ENCODE measurements around the gene LRIG2. TPM values are rescaled to one million over a fixed set of nuclear protein-coding genes. Genes with fewer than 3 reads are reported as not detected.
A peak's percentile ranks its signal among the peaks of the same experiment; 100 is the strongest.

LRIG2 gene
- total and polyA plus RNA-seq, 2 of the 13 experiments (the other 11 are each of a cell fraction or from before 2014, with no cell fraction given), result 8.1 to 12.2 TPM

DNA sequence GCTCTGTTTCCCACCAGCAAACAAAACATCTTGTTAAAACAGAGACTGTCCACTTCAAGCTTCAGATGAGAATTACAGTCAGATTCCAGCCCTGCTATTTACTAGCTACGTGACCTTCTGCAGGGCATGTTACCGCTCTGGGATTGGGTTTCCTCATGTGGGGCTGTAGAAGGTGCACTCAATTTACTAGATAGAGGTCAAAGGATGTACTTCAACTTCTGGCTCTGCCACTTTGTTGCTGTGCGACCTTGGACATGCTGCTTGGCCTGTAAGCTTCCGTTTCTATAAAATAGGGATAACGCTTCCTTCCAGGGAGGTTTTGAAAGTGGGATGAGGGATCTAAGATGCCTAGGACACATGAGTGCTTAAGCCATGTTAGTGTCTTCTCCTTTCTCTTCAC lies 46.0 kb upstream of the LRIG2 start (continued):
- TF ChIP-seq FOXP1 (IDR thresholded peaks at IDR 0.05), result no peak
- TF ChIP-seq FOXP1 (CRISPR knock-in tag; IDR thresholded peaks at IDR 0.05), result peak; percentile 53; the same call in 1 of the 2 replicates
- peak; percentile 89 for TF ChIP-seq PPARG (CRISPR knock-in tag; conservative IDR thresholded peaks at IDR 0.05)
- TF ChIP-seq ZNF564 (CRISPR knock-in tag; IDR thresholded peaks at IDR 0.05), result 0 out of 2 replicates have a peak, but pooled peaks have one; percentile 36
- TF ChIP-seq ELF4 (CRISPR knock-in tag; IDR thresholded peaks at IDR 0.05; ENCODE audit: borderline replicate concordance), result 0 out of 2 replicates have a peak, but pooled peaks have one; percentile 36
- no peak for TF ChIP-seq CREBL2 (CRISPR knock-in tag; IDR thresholded peaks at IDR 0.05; ENCODE audit: borderline replicate concordance)
- no peak for TF ChIP-seq IRF1 (CRISPR knock-in tag; IDR thresholded peaks at IDR 0.05; ENCODE audit: low read depth)
- TF ChIP-seq HNF4A (CRISPR knock-in tag; IDR thresholded peaks at IDR 0.05), result peak; percentile 8; the same call in 1 of the 2 replicates
- peak; percentile 79; the same call in 1 of the 2 replicates for TF ChIP-seq ESRRA (CRISPR knock-in tag; IDR thresholded peaks at IDR 0.05; ENCODE audit: low read depth)
- no peak for TF ChIP-seq FOSL2 (CRISPR knock-in tag; IDR thresholded peaks at IDR 0.05)
- TF ChIP-seq ZNF20 (CRISPR knock-in tag; IDR thresholded peaks at IDR 0.05), result no peak
- no peak for TF ChIP-seq ZBTB39 (CRISPR knock-in tag; IDR thresholded peaks at IDR 0.05)
- peak; percentile 51; the same call in 1 of the 2 replicates for TF ChIP-seq SPEN (CRISPR knock-in tag; IDR thresholded peaks at IDR 0.05; ENCODE audit: low read depth)
- TF ChIP-seq ELF3 (CRISPR knock-in tag; IDR thresholded peaks at IDR 0.05), result peak; percentile 89
- peak; percentile 64; the same call in 1 of the 2 replicates for TF ChIP-seq ARNTL (CRISPR knock-in tag; IDR thresholded peaks at IDR 0.05)
- TF ChIP-seq FOXP4 (CRISPR knock-in tag; IDR thresholded peaks at IDR 0.05), result peak; percentile 84
- TF ChIP-seq ZNF747 (CRISPR knock-in tag; IDR thresholded peaks at IDR 0.05; ENCODE audit: borderline replicate concordance), result no peak
- TF ChIP-seq ZSCAN9 (CRISPR knock-in tag; IDR thresholded peaks at IDR 0.05; ENCODE audit: borderline replicate concordance), result no peak
- no peak for TF ChIP-seq SNAPC5 (CRISPR knock-in tag; IDR thresholded peaks at IDR 0.05; ENCODE audit: borderline replicate concordance)
- TF ChIP-seq RARA (CRISPR knock-in tag; IDR thresholded peaks at IDR 0.05), result peak; percentile 90
- TF ChIP-seq GTF2F1 (IDR thresholded peaks at IDR 0.05; ENCODE audit: low read length), result no peak
- TF ChIP-seq CCAR2 (optimal IDR thresholded peaks at IDR 0.05; ENCODE audit: low read depth, low read length), result no peak
- TF ChIP-seq ZNF567 (CRISPR knock-in tag; IDR thresholded peaks at IDR 0.05; ENCODE audit: borderline replicate concordance), result 0 out of 2 replicates have a peak, but pooled peaks have one; percentile 28
- TF ChIP-seq ZNF225 (CRISPR knock-in tag; IDR thresholded peaks at IDR 0.05), result no peak
- no peak for TF ChIP-seq ATAD3A (CRISPR knock-in tag; IDR thresholded peaks at IDR 0.05)
- TF ChIP-seq GATA4 (IDR thresholded peaks at IDR 0.05; ENCODE audit: borderline replicate concordance, low read depth), result no peak; the same call in 1 of the 2 replicates

Data from HepG2 (cell line).